ENCODE data around the gene SLN.

Gene SLN

DNA sequence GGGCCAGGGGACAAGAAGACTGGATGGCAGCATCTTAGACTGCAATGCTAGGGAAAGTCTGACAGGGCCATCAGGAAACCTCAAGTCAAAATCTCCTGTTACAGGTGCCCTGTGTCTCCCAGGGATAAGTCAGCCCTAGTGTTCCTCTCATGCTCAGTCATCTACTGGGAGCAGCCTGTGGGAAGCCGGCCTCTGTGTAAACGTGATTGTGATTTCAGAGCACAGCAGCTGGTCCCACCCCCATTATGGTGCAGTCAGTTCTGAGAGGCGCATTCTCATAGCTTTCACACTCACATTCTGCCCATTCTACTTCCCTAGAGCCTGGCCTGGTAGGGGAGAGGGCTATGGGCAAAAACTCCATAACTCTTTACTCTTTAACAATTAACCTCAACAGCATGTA lies 7.2 kb upstream of the SLN start:
- DNase-seq = no peak

DNA sequence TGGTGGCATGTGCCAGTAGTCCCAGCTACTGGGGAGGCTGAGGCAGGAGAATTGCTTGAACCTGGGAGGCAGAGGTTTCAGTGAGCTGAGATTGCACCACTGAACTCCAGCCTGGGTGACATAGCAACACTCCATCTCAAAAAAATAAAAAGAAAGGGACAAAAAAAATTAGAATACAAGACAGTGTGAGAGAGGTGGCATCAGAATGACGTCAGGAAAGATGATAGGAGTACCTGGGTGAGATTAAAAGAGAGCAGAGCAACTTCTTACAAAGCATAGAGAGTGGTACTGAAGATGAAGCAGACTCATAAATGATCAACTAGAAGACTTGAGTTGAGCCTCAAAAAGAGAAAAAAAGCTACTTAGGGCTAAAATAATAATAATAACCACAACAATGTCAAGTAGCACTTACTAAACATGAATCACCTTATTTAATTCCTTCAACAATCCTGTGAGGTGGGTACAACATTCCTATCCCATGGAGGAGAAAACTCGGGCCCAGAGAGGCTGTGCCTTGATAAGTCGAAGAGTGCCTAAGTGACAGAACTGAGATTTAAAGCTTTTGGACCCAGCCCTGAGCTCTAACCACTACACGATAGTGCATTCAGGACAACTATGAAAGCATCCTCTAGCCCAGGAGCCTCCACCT lies 5.2 kb upstream of the SLN start:
- no peak for DNase-seq

DNA sequence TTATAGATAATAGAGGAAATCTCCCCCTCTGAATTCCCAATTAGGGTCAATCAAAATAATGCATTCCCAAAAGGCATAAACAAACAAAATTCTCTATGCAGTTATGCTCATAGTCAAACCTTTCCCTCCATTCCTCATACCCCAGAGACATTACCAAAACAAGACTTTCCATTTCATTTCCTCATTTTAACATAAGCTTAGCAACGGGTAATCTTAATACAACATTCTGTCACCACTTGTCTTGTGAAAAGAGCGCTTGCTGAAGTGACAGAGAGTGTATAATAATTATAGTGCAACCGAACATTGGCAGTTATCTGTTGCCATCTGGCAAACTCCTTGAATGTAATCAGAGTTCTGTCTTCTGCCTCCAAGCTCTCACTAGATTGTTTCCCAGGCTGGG lies 1.2 kb upstream of the SLN start:
- no peak for DNase-seq

DNA sequence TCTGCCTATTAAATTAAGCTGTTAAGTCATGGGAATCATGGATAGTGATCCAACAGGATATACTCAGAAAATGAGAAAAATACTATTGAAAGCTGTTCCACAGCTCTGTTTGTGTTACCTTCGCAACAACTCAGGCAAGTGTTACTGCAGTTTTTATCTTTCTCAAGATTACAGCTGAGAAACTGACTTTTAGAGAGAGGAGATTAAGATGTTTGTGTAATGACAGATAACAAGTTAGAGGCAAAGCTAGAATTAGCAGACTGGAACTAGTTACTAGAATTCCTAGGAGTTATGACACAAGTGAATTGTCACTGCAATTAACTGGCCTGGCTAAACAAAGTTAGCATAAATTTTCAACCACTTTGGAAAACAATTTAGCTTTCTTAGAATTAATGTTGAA lies 1.6 kb downstream of the SLN start:
- DNase-seq = no peak

GRCh38 chr11:107708792-107709191 lies 3.1 kb downstream of the SLN start:
- DNase-seq = no peak

DNA sequence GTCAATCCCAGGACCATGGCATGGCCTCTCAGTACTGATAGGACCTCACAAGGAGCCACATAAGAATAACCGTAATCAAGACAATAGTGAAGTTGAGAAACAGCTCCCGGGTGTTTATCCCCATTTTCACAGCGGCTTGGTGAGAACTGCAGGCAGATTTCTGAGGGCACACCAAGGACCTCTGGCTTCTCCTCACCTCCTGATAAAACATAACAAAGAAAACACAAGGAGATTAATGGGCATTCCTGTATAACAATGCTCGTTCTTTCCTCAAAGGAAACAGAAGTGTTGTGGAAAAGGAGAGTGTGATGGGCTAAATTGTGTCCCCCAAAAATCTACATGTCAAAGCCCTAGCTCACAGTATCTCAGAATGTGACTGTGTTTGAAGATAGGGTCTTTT lies 4.0 kb downstream of the SLN start:
- no peak for DNase-seq

DNA sequence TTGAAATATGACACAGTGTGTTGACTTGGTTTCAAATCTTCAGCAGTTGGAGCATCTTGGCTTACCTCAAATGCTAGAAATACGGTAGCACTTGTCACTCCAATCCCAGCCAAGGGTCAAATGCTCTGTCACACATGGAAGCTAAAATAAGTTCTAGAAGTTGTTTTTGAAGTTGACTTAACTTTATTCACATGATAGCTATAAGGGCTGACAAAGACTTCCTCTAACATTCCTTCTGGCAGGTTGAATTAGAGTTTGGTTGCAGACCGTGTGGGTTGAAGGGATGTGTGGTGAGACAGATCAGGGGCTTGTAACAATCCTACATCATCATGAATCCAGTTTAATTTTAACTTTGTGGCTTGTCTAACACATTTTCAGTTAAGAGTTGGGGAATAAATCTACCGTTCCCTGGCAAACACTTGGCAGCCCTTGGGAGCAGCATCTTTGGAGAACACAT lies 4.6 kb downstream of the SLN start:
- no peak for DNase-seq

GRCh38 chr11:107706531-107706930 lies 5.3 kb downstream of the SLN start:
- no peak for DNase-seq

GRCh38 chr11:107705027-107705426 lies 6.8 kb downstream of the SLN start:
- no peak for DNase-seq

DNA sequence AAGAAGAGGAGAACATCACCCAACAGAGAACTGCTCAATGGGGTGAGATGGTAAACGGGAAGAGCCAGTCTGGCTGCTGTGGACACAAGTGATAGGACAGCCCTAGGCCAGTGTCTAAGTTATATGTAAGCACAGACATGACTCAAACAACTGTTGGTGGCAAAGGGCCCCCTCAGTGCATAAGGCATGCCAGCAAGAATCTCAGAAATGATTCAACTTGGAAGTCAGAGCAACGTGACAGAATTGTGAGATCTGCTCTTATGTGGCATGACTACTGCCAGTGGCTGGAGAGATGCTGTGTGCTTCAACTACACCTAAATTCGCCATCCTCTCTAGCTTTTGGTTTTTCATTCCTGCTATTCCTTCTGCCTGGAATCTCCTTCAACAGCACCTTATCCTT lies 7.4 kb downstream of the SLN start:
- no peak for DNase-seq

- DNase-seq = no peak
These were observed 9.1 kb downstream of the SLN start for GRCh38 chr11:107702723-107703122.

DNA sequence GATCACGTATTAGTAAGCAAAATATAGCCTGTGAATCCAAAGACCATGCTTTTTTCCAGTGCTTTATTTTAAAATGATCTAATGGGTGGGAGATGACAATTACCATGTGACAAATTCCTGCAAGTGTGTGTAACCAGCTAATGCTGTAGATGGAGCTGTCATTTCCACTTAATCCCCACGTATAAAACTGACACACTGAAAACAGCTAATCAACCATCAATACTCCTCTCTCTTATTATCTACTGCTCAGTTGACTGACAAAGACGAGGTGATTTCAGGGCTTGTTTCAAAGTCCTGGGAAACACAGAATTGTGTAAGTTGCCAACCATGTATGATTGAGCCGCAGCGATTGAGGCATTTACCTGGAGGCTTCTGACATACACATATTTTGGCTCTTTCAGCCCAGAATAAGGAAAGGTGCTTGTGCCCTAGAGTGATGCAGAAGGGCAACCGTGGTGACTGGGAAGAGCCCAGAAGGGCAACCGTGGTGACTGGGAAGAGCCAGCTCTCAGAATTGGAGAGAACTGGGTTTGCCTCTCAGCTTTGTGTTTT lies 9.7 kb downstream of the SLN start:
- DNase-seq = no peak

GRCh38 chr11:107699371-107700285 lies 12.2 kb downstream of the SLN start:
- DNase-seq = no peak

GRCh38 chr11:107697291-107697690 lies 14.6 kb downstream of the SLN start:
- no peak for DNase-seq

GRCh38 chr11:107696140-107696539 lies 15.7 kb downstream of the SLN start:
- DNase-seq = no peak

DNA sequence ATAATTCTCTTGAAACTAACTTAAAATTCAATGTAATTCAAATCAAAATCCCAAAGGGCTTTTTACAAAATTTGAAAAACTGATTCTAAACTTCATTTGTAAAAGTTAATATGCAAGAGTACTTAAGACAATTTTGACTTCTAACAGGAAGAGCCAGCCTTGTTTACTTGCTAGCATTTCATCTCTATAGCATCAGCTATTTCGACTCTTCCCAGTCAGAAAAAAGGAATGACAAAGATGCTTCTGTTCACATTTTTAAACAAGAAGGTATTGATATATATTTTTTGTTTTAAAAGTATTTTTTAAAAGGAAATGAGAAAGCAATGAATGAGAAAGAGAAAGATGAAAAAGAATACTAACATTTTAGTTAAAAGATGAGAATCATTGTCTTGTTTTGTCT lies 16.4 kb downstream of the SLN start:
- no peak for DNase-seq

GRCh38 chr11:107691000-107691750 lies 20.7 kb downstream of the SLN start:
- DNase-seq = no peak

DNA sequence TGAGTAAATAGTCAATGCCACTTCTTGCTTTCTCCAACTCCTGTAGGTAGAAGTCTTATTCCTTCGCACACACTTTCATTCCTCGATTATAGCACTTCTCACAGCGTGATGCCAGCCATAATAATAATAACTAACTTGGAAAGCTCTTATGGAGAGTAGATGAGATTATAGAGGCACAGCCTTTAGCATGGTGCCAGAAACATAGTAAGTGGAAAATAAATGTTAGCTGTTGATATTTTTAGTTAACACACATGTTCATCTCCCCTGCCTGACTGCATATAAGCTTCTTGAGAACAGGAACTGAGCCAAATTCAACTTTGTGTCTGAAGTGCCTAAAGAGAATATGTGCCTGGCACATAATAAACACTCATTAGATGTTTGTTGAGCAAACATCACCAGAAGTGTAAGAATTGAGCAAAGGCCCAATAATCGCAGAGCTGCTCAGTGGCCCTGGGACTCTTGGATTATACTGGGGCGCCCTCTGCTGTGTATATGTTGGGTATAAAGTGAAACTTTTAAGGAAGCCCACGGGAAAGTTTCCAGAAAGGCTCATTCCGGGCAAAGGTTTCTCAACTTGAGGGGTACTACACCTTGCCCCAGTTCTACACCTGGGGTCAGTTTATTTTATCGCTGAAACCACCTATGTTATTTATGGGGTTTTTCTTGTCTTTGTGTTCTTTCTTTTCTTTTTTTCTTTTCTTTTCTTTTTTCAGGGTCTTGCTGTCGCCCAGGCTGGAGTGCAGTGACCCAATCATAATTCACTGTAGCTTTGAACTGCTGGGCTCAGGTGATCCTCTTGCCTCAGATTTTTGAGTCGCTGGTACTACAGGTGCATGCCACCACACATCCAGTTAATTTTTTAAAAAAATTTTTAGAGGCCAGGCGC lies 22.3 kb downstream of the SLN start:
- peak; percentile 34 to 59 for DNase-seq

GRCh38 chr11:107688322-107688918 lies 23.4 kb downstream of the SLN start:
- DNase-seq = no peak

GRCh38 chr11:107683807-107684206 lies 28.0 kb downstream of the SLN start:
- no peak for DNase-seq

- no peak for DNase-seq
These were observed 28.8 kb downstream of the SLN start for GRCh38 chr11:107683061-107683460.

GRCh38 chr11:107682572-107682971 lies 29.3 kb downstream of the SLN start:
- DNase-seq = no peak

Data from CD4-positive, alpha-beta T cell treated with Interferon alpha-2 for 1 hour (primary cell).